ENCODE measurements around the gene MR1. TPM values are rescaled to one million over a fixed set of nuclear protein-coding genes. Genes with fewer than 3 reads are reported as not detected.

The MR1 gene
- total RNA-seq, 1 donor from 2014 or later = 0.99 TPM

DNA sequence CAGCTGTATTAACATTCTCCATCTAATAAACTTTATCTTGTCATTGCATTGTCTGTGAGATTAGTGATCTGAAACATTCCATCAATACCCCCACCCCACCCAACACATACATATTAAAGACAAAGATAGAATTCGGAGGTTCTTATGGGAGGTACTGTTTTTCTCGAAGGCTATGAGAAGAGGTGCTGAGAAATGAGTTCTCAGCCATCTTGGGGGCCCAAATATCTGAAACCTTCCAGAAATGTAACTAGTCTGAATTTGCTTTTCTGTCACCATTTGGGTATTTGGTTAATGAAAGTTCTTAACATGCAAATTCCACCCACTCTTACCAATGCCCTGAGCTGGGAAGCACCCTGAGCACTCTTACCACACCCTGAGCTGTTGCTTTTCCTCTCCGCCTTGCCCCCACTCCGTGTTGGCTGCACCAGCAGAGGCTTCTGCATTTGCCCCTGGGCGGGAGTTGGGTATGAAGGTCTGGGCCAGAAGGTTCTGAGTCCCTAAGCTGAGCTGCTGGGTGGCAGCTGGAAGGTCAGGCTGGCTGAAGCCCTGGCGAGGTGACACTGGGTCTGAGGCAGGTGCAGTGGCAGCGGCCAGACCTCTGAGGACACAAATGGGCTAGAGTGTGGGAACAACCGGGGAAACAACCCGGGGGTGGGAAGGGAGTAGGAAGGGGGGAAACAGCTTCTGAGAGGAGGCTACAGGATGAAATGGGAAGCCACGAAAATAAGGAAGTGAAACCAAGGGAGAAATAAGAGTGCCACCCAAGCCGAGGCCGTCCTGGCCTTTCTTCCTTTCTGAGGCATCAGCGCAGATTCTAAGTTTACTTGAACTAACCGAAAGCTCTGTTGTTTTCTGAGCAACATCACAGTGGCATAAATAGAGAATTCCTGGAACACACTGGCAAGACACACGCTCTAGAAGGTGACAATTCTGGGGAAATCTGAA lies 28.4 kb downstream of the MR1 start:
- H3K27ac Mint-ChIP-seq = no peak overlapping the region
- no peaks in the 10 kb centered on the region for H3K36me3 Mint-ChIP-seq
- H3K27me3 Mint-ChIP-seq = peaks cover 4% of the 10 kb centered on the region
- DNase-seq (ENCODE audit: extremely low spot score, unreplicated experiment) = no peak
- peaks cover 7% of the 10 kb centered on the region for H3K9me3 Mint-ChIP-seq
- peaks cover 14% of the 10 kb centered on the region for H3K4me1 Mint-ChIP-seq (ENCODE audit: unreplicated experiment)
- no peak overlapping the region for H3K4me3 Mint-ChIP-seq
- TF ChIP-seq, protein P1, sequence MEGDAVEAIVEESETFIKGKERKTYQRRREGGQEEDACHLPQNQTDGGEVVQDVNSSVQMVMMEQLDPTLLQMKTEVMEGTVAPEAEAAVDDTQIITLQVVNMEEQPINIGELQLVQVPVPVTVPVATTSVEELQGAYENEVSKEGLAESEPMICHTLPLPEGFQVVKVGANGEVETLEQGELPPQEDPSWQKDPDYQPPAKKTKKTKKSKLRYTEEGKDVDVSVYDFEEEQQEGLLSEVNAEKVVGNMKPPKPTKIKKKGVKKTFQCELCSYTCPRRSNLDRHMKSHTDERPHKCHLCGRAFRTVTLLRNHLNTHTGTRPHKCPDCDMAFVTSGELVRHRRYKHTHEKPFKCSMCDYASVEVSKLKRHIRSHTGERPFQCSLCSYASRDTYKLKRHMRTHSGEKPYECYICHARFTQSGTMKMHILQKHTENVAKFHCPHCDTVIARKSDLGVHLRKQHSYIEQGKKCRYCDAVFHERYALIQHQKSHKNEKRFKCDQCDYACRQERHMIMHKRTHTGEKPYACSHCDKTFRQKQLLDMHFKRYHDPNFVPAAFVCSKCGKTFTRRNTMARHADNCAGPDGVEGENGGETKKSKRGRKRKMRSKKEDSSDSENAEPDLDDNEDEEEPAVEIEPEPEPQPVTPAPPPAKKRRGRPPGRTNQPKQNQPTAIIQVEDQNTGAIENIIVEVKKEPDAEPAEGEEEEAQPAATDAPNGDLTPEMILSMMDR (conservative IDR thresholded peaks at IDR 0.05) = no peak

DNA sequence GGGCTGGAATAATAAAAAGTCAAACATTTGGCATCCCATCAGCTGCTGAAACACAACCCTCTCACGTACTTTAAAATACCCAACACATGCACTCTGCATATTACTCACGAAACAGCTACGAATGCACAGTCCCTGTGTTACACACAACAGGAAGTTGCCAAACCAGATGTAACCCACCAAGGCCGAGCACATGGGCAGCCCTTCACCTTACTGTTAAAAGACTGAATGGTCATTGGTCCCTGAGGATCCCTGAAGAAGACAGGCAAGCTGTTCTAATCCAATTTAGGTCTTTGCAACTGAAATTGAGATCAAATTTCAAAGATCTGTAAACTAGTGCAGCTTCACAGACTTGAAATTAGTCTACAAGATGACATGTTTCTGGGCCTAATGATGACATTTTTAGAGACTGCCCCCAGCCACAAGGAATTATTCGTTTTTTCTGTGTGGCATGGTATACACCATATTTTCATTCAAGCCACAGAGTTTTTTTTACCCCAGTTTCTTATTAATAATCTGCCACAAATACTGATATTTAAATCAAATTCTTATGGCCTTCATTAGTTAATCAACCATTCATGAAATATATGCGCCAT lies 29.1 kb downstream of the MR1 start:
- Mint-ChIP-seq H3K4me3 (no peak overlapping the region), H3K9me3 (peaks cover 7% of the 10 kb centered on the region), H3K27ac (no peak overlapping the region), H3K4me1 (ENCODE audit: unreplicated experiment) (peaks cover 14% of the 10 kb centered on the region), H3K36me3 (no peaks in the 10 kb centered on the region), H3K27me3 (peaks cover 4% of the 10 kb centered on the region)
- no peak for DNase-seq (ENCODE audit: extremely low spot score, unreplicated experiment)
- TF ChIP-seq, protein P1 (conservative IDR thresholded peaks at IDR 0.05) = no peak

DNA sequence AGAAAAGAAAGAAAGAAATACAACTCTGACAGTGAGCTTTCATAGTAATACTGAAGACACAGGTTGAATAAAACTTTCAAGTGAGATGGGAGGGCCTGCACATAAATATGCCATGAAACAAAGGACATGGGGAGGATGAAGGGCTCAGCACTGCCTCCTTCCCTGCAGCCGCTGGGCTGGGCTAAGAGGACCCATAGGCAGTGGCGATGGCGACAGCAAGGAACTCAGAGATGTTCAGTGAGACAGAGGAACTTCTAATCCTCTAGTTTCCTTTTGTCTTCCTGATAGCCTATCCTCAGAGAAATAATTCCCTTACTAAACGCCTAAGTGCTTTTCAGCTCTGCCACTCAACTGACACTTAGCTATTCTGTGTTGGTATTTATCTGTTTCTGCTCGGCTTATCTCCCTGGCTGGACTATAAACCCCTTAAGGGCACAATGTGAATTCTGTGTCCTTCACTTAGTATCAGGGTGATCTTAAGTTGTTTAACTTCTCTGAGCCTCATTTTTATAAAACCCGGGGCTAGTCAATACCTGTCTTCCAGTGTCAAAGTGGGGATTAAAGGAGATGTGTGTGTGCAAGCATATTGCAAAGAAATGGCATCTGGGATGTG lies 30.3 kb downstream of the MR1 start:
- DNase-seq (ENCODE audit: extremely low spot score, unreplicated experiment) = no peak
- Mint-ChIP-seq H3K36me3 (no peaks in the 10 kb centered on the region), H3K27me3 (peaks cover 4% of the 10 kb centered on the region), H3K4me1 (ENCODE audit: unreplicated experiment) (peaks cover 14% of the 10 kb centered on the region), H3K27ac (peak overlapping the region; percentile 41), H3K9me3 (peaks cover 7% of the 10 kb centered on the region), H3K4me3 (no peak overlapping the region)
- TF ChIP-seq, protein P1 (conservative IDR thresholded peaks at IDR 0.05) = no peak

DNA sequence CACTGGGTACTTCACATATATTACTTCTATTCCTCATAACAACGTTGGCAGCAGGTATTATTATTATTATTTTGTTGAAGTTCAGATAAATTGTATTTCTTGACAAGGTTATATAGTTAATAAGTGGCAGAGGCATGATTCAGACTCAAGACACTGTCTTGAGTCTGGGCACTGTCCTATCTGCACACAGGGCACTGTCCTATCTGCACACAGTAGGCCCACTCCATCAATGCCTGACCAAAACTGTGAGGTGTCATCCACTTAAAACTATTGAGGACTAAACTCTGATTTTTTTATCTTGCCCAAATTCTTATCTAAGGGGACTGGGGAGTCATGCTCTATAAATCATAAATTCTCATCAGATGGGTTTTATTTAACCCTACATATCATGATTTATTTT lies 30.9 kb downstream of the MR1 start:
- DNase-seq (ENCODE audit: extremely low spot score, unreplicated experiment) = no peak
- Mint-ChIP-seq H3K4me1 (ENCODE audit: unreplicated experiment) (peaks cover 14% of the 10 kb centered on the region), H3K27me3 (peaks cover under 1% of the 10 kb centered on the region), H3K4me3 (no peak overlapping the region), H3K9me3 (peaks cover under 1% of the 10 kb centered on the region), H3K36me3 (no peaks in the 10 kb centered on the region), H3K27ac (no peak overlapping the region)
- TF ChIP-seq, protein P1 (conservative IDR thresholded peaks at IDR 0.05) = no peak

DNA sequence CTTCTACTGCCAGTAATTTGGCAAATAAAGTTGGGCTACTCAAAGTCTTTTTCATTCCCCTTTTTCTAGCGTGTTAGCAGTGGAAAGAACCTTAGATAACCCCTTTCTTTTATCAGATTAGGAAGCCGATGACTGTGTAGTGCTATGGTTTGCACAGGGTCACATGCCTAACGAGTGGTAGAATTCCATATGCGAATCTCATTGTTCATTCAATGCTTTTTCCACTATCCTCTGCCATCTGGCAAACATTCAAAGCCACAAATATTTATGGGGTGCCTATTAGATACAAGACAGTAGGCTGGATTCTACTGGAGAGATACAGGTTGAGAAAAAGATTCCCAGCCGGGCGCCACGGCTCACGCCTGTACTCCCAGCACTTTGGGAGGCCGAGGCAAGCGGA lies 39.9 kb downstream of the MR1 start:
- no peaks in the 10 kb centered on the region for H3K36me3 Mint-ChIP-seq
- H3K4me1 Mint-ChIP-seq (ENCODE audit: unreplicated experiment) = peaks cover 15% of the 10 kb centered on the region
- no peak for DNase-seq (ENCODE audit: extremely low spot score, unreplicated experiment)
- peaks cover 5% of the 10 kb centered on the region for H3K27me3 Mint-ChIP-seq
- no peak overlapping the region for H3K27ac Mint-ChIP-seq
- TF ChIP-seq, protein P1 (conservative IDR thresholded peaks at IDR 0.05) = no peak
- H3K4me3 Mint-ChIP-seq = no peak overlapping the region
- H3K9me3 Mint-ChIP-seq = peaks cover 9% of the 10 kb centered on the region
